Activated effector memory CD4-positive, alpha-beta T cell treated with anti-CD3 and anti-CD28 coated beads, Interleukin-2, amount 50 U/mL, for 16 hours (primary cell): ENCODE data around the gene CACNA2D1.

ENCODE experiments used
- DNase-seq: peaks from one replicate; pipeline ENCODE4 v3.0.0-alpha.2; 2020

Gene CACNA2D1

GRCh38 chr7:82211333-82211732, 232.2 kb downstream of the CACNA2D1 start:
- no peak for DNase-seq

GRCh38 chr7:82210416-82211184, 233.0 kb downstream of the CACNA2D1 start:
- no peak for DNase-seq

DNA sequence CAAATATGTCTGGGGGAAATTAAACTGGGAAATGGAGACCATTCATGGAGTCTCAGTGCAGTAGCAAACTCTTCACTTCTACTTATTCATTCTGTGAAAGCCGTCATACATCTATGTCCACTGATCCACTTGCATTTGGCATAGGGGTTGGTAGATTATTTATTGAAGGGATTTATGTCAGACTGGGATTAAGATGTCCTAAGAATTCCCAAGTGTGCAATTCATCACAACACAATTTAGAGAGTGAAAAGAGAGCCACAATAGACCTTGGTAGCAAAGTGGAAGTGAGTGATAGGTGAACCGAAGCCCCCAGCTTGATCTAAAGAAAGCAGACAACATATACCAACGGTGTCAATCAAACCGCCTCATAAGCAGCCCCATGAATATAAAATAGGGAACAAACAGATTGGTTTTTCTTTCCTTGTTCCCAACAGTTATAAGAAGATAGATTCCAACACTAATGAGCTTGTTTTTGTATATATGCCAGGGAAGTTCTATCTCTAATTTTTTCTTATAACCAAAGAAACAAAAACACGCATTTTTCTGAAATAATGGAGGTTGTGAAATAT, 234.3 kb downstream of the CACNA2D1 start:
- no peak for DNase-seq

GRCh38 chr7:82204694-82205093, 238.9 kb downstream of the CACNA2D1 start:
- no peak for DNase-seq

- DNase-seq, result no peak
Measured at GRCh38 chr7:82202965-82203364, 240.6 kb downstream of the CACNA2D1 start.

- DNase-seq, result no peak
Measured at GRCh38 chr7:82202107-82202506, 241.5 kb downstream of the CACNA2D1 start.

- DNase-seq, result no peak
Measured at GRCh38 chr7:82200601-82201000, 243.0 kb downstream of the CACNA2D1 start.

- DNase-seq, result no peak
Measured at GRCh38 chr7:82194016-82194643, 249.4 kb downstream of the CACNA2D1 start.

GRCh38 chr7:82188636-82189035, 254.9 kb downstream of the CACNA2D1 start:
- DNase-seq, result no peak

DNA sequence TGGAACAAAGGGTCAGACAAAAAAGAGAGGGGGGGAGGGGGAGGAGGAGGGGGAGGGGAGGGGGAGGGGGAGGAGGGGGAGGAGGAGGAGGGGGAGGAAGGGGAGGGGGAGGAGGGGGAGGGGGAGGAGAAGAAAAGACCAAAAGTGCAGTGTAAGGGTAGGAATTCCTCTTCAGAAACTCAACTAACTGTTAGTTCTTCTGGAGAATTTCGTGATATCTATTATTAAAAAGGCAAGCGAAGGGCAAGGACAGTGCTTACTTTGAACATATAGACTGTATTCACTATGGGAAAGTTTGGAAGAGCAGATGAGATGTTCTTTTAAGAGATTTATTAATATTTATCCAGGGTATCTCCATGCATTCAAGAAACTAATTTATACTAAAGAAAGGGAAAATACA, 258.1 kb downstream of the CACNA2D1 start:
- no peak for DNase-seq

GRCh38 chr7:82183634-82184033, 259.9 kb downstream of the CACNA2D1 start:
- no peak for DNase-seq

DNA sequence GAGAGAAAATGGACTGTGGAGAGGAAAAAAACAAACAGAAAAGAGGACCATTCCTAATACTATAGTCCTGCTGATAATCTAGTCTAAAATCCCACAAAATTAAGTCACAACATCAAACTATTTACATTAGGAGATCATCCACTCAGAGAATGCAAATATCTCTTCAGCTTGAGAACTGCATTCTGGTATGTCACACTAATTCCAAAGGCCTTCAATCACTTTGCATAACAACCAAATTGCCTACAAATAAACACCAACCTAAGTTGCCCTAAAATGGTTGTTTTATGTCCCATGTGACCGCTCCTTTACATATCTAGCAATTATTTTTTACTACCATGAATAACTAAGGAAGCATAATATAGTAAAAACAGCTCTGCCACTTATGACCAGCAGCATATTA, 264.3 kb downstream of the CACNA2D1 start:
- DNase-seq, result no peak

DNA sequence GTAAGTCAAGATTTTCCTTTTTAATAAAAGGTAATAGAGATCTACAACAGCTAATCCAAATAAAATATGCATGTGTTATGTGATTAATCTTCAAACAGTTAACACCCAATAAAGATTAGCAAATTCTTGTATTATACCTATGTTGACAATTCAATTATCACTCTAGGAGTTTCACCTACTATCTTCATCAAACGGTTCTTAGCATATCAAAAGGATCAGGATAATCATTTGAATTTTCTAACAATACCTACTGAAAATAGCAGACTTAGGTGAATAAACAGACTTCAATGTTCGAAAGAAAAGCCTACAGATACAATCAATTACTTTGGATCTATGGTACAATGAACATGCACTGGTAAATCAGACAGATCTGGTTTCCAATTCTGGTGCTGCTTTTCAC, 268.3 kb downstream of the CACNA2D1 start:
- no peak for DNase-seq

GRCh38 chr7:82173400-82174021, 270.1 kb downstream of the CACNA2D1 start:
- DNase-seq, result no peak

DNA sequence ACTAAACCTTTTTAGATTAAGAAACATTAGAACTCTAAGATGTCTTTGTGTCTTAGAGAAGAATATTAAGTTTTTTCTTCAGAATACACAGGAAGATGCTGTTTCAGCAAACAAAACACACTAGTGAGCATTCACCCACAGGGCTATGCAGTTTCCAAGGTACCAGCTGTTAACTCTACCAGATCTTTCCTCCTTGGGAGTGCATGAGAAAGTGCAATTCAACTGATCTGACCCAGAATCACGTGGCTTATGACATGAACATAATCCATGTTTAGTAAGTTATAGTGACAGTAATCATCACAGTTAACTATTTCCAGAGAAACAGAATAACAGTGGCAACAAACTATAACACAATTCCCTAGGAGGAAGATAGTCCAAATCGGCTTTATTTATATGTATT, 270.7 kb downstream of the CACNA2D1 start:
- DNase-seq, result no peak

DNA sequence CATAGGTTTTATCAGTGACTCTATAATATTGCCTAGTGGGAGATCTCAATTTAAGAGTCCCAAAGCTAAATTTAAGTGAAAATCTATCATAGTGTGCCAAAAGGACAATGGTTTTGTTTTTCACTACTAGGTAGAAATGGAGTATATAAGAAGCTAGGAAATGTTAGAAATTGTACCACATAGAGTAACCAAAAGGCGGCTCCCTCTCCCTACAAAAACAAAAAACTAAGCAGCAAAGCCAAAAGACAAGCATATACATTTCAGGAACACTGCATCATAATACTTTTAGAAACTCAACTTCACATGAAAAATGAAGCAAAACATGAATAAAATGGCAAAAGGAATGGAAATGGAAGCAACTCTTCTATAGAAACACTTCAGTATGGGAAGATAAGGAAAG, 271.6 kb downstream of the CACNA2D1 start:
- DNase-seq, result no peak

- no peak for DNase-seq
Measured at GRCh38 chr7:82167558-82168314, 275.8 kb downstream of the CACNA2D1 start.

GRCh38 chr7:82166260-82167015, 277.1 kb downstream of the CACNA2D1 start:
- no peak for DNase-seq

- no peak for DNase-seq
Measured at GRCh38 chr7:82164813-82165212, 278.8 kb downstream of the CACNA2D1 start.

GRCh38 chr7:82164410-82164809, 279.2 kb downstream of the CACNA2D1 start:
- no peak for DNase-seq

DNA sequence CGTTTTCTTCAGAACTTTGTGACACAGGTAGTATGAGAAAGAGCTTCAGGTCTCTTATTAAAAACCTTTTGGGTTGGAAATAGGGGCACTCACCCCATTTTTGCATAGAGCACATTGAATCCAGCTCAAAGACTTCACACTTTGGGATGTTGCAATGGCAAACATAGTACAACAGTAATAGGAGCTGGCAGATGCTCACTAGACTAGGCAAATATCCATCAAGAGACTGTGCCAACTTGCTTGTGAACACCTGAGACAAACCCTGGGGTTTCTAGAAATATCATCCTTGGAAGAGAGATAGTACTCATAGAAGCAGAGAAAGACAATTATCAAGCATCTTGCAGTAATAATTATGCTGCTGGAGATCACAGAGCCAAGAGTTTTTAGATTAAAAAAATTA, 280.0 kb downstream of the CACNA2D1 start:
- no peak for DNase-seq

DNA sequence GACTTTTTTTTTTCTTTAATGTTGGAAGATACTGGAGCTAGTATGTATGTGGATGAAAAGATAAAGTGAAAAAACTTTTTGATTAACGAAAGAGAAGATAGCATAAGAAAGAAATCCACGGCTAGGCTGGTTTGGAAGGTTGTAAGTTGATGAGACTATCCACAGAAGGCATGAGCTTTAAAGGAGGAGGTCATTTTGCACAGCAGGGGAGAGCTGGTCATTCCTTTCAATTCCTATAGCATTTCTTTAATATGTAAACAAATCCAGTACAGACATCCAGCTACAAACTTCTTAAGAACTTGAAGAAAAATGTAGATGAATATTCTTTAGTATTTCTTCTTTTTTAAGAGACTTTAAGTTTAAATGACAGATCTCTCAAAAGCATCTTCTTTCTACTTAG, 281.3 kb downstream of the CACNA2D1 start:
- no peak for DNase-seq
